Activated CD4-positive, CD25-positive, alpha-beta regulatory T cell treated with anti-CD3 and anti-CD28 coated beads, Interleukin-2, amount 50 U/mL, for 72 hours (primary cell): ENCODE results near the gene IL2RG.

Experiments
- DNase-seq: peaks from one replicate; pipeline ENCODE4 v3.0.0; 2021

IL2RG gene

DNA sequence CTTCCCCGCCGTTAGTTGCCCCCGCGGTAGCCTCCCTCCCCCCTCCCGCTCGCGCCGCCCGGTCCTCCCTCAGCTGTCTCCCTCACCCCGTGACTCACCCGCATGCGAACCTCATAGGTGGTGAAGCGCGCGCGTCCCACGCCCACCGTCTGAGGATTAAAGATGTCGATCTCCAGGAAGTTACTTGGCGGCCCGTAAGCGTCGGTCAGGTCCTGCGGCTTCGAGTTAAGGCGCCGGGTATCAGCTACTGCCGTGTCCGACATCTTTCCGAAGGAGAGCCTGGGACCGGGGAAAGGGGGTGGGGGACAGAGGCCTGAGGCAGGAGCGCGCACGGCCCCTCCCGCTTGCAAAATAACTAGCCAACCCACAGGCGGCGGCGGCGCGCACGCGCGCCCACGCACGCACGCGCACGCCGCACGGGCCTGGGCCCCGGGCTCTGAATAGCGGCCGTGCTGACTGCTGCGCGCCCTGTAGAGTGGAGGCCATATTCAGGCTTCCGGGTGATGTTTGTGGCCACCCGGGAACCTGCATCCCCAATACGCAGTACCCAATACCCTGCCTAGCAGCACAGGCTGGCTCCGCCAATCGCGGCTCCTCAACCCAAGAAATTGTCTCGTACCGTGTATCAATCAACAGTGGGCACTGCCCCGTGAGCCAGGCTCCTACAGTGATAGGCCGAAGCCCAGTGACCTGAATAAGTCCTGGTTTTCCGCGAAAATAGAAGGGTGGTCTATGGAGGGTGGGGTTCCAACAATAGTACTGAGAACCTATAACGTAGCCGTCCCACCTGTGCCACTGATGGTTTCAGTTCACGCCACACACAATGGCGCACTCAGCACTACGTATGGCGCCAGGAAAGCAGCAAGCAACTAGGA, 43.1 kb downstream of the IL2RG start, which contains the start of gene SNX12:
Gene SNX12 (minus strand): TSS at position 291 of the 875 bp plus-strand sequence. CDS start 28 bp downstream, at position 263.
- DNase-seq = peak; percentile 79

DNA sequence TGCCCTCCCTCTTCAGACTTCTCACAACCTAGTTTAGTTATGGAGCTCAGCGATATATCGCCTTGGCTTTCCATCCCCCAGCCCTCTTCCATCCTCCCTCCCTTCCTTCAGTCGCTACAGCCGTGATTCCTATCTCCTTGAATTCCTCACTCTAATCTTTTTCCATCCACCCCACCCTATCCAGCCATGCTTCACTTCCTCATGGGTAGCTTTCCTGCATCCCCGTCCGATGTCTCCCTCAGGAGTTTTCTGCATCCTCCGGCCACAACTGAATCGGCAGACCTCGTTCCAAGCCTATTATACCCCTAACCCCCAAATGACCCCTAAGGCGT, 43.7 kb downstream of the IL2RG start:
- no peak for DNase-seq

DNA sequence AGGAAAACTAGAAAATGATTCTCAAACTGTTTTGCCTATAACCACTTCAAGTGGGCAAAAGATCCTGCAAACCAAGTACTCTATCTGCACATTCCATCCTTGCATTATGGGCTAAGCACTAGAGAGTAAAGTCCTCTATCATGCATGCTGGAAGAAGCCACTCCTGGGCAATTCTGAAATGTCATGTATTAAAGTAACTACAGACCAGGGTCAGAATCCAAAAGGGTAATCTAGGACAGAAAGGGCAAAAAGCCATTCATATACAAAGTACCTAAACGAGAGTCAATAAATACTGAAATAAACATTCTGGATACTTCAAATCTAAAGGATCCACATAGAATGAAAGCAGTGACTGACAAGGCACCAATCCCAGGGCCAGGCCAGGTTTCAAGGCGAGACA, 44.3 kb downstream of the IL2RG start:
- no peak for DNase-seq

DNA sequence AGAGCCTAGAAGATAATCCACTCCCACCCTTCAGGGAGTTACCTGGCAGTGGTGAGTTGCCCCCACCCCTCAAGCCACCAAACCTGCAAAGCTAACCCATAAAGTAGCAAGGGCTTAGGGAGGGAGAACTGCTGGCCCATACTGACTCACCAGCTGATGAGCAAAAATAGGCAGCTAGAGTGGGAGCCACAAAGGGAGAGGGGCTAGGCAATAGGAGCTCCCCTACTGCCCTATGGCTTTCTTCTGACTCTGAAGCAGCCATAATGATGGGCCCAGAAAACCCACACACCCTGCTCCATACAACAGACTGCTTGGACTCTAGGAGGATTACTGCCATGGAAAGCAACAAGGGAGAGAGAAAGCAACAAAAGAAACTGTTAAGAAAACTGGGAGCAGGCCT, 51.2 kb downstream of the IL2RG start:
- DNase-seq = no peak

DNA sequence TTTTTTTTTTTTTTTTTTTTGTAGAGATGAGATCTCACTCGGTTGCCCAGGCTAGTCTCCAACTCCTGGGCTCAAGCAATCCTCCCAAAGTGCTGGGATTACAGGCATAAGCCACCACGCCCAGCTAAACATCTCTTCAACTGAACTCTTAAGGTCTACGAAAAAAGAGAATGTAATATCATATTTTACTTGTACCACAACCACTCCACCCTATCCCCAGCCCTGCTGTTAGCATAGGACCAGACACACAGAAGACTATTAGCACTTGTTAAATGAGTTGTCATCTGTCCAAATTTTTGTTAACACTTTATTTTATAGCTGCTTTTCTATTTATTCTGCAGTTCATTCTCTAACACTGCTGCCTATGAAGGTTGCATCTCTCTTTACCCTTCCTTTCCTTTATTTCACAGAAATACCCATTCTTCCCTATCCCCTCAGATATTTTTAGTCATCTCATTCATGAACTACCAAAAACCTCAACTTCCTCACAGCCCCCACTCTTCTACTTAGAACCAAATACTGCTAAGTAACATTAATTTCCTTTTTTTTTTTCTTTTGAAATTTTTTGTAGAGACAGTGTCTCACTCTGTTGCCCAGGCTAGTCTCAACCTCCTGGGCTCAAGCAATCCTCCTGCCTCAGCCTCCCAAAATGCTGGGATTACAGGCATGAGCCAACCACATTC, 53.4 kb downstream of the IL2RG start:
- no peak for DNase-seq
